LNCaP clone FGC (cell line): Measurements from ENCODE around the gene AP3D1.
"Not testable (repeated sequence)": the region's sequence is repeated elsewhere in the genome, so short reads cannot be mapped to it uniquely, and the experiment has no call there.

Experiments
- DNase-seq: peaks from one replicate; pipeline ENCODE4 v3.0.0-alpha.2; 2011; ENCODE audit warnings: low read depth
- H3K4me3 ChIP-seq: 2 replicates; pipeline ENCODE4 v1.5.1; 2011; ENCODE audit warnings: mild to moderate bottlenecking, low read depth, low read length, control low read depth
- TF ChIP-seq, protein P1 (sequence below): IDR thresholded peaks from 2 replicates; pipeline ENCODE4 v1.5.1; 2012; ENCODE audit warnings: mild to moderate bottlenecking; ENCODE audit not compliant: control insufficient read depth, insufficient read depth; ENCODE audit errors: extremely low read depth

AP3D1 gene

GRCh38 chr19:2129892-2130770 is 21.2 kb downstream of the AP3D1 start:
- no peak for DNase-seq
- no peak overlapping the region for H3K4me3 ChIP-seq

DNA sequence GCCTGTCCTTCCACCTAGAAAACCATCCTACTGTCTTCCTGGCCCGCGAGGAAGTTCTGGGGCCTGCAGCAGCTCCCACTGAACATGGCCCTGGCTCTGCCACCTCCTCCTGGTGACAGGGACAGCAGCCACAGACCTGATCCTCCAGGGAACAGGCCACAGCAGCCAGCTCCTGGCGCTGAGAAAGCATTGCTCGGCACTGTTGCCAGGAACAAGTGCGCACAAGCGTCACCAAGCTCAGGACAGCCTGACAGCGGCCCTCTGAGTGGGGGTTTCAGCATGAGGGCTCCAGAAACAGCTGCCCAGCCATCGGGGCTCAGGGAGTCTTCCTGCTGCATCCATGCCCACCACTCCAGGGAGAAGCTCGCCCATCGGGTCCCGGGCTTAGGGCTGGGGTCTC is 21.9 kb downstream of the AP3D1 start:
- H3K4me3 ChIP-seq, result no peak overlapping the region
- DNase-seq, result no peak
- TF ChIP-seq, protein P1, sequence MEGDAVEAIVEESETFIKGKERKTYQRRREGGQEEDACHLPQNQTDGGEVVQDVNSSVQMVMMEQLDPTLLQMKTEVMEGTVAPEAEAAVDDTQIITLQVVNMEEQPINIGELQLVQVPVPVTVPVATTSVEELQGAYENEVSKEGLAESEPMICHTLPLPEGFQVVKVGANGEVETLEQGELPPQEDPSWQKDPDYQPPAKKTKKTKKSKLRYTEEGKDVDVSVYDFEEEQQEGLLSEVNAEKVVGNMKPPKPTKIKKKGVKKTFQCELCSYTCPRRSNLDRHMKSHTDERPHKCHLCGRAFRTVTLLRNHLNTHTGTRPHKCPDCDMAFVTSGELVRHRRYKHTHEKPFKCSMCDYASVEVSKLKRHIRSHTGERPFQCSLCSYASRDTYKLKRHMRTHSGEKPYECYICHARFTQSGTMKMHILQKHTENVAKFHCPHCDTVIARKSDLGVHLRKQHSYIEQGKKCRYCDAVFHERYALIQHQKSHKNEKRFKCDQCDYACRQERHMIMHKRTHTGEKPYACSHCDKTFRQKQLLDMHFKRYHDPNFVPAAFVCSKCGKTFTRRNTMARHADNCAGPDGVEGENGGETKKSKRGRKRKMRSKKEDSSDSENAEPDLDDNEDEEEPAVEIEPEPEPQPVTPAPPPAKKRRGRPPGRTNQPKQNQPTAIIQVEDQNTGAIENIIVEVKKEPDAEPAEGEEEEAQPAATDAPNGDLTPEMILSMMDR, result no peak

More at GRCh38 chr19:2129892-2130770, 21.2 kb downstream of the AP3D1 start:
- TF ChIP-seq, protein P1, result no peak

GRCh38 chr19:2129022-2129421 is 22.3 kb downstream of the AP3D1 start:
- no peak overlapping the region for H3K4me3 ChIP-seq
- no peak for DNase-seq
- TF ChIP-seq, protein P1, result no peak

DNA sequence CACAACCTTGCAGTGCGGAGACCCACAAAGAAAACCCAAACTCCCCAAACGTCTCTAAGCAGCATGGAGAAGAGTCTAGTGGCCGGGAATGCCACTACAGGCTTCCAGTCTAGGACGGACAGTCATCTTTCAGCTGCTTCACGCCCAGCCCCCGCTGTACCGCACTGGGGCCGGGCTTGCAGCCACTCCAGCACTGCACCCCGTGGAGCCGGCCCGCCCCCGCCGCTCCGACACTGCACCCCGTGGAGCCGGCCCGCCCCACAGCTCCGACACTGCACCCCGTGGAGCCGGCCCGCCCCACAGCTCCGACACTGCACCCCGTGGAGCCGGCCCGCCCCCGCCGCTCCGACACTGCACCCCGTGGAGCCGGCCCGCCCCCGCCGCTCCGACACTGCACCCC is 23.1 kb downstream of the AP3D1 start:
- H3K4me3 ChIP-seq, DNase-seq: not testable (repeated sequence)

- H3K4me3 ChIP-seq, result no peak overlapping the region
- DNase-seq, result no peak
- TF ChIP-seq, protein P1, result no peak
These were observed 23.6 kb downstream of the AP3D1 start for GRCh38 chr19:2127758-2128157.

- no peak for DNase-seq
- TF ChIP-seq, protein P1, result no peak
- H3K4me3 ChIP-seq, result no peak overlapping the region
These were observed 24.4 kb downstream of the AP3D1 start for GRCh38 chr19:2126879-2127518.

DNA sequence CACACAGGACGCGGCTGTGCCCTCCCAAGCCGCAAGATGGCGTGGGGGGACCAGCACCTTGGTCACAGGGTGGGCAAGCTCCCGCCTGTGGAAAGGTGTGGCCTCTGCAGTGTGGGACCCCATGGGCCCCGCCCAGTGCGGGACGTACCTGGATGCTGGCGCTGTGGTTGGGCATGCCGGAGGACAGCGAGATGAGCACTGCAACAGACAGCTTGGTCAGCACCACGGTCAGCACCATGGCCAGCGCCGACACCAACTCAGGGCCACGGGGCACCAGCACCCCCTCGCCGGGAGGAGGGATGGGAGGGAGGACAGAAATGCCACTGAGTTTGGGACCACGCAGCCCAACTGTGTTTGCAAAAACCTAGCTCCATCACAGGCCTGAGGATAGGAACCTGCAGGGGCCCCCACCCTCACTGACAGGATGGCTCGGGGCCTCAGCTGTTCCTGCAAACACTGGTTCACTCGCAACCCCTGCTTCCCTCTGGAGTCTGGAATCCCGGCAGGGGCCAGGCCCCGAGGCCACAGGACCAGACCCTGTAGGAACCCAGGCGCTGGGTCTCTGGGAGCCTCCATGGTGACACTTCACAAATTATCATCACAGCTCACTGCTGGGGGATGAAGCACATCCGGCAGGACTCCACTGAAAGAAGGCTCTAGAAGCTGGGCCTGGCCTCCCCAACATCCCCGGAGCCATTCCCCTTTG is 27.5 kb downstream of the AP3D1 start:
- TF ChIP-seq, protein P1, result no peak
- no peak for DNase-seq
- H3K4me3 ChIP-seq, result no peak overlapping the region
